Trophoblast cell (in vitro differentiated cells and primary cell): Measurements from ENCODE around the gene CSPG5. TPM values are rescaled to one million over a fixed set of nuclear protein-coding genes. Genes with fewer than 3 reads are reported as not detected.

Source experiments
- DNase-seq, 2 donors: peaks; one replicate each; pipeline ENCODE4 v3.0.0-alpha.2; 2016
- H2AFZ ChIP-seq: 2 replicates; pipeline ENCODE4 v1.6.1; 2013; ENCODE audit warnings: low read length, moderate library complexity, mild to moderate bottlenecking; ENCODE audit not compliant: insufficient read depth, poor library complexity
- H2AK5ac ChIP-seq: 2 replicates; pipeline ENCODE4 v1.6.1; 2013; ENCODE audit warnings: mild to moderate bottlenecking, low read length
- H2BK120ac ChIP-seq: 2 replicates; pipeline ENCODE4 v1.6.1; 2013; ENCODE audit warnings: low read length, mild to moderate bottlenecking, moderate library complexity; ENCODE audit not compliant: insufficient read depth, poor library complexity
- H2BK12ac ChIP-seq: 2 replicates; pipeline ENCODE4 v1.6.1; 2013; ENCODE audit warnings: mild to moderate bottlenecking, low read length, moderate library complexity
- H2BK5ac ChIP-seq: 2 replicates; pipeline ENCODE4 v1.6.1; 2013; ENCODE audit warnings: low read length, low read depth, moderate library complexity, mild to moderate bottlenecking; ENCODE audit not compliant: poor library complexity
- H3K14ac ChIP-seq: 2 replicates; pipeline ENCODE4 v1.6.1; 2013; ENCODE audit warnings: mild to moderate bottlenecking, low read length
- H3K18ac ChIP-seq: 2 replicates; pipeline ENCODE4 v1.6.1; 2013; ENCODE audit warnings: mild to moderate bottlenecking, low read length
- H3K23ac ChIP-seq: 2 replicates; pipeline ENCODE4 v1.6.1; 2013; ENCODE audit warnings: low read length
- H3K27ac ChIP-seq: 2 replicates; pipeline ENCODE4 v1.5.1; 2013; ENCODE audit warnings: low read depth, mild to moderate bottlenecking, inconsistent platforms, low read length, moderate library complexity
- H3K27me3 ChIP-seq: 2 replicates; pipeline ENCODE4 v1.6.1; 2013; ENCODE audit warnings: inconsistent platforms, mild to moderate bottlenecking, low read length, moderate library complexity; ENCODE audit not compliant: insufficient read depth
- H3K36me3 ChIP-seq, 2 experiments: 1 replicate in 1 of 2; 2 replicates in 1 of 2; pipeline ENCODE4 v1.6.1; 2013; ENCODE audit warnings: low read length in 2 of 2, mild to moderate bottlenecking in 2 of 2, moderate library complexity in 1 of 2; ENCODE audit not compliant: insufficient read depth in 2 of 2, control insufficient read depth in 1 of 2
- H3K4ac ChIP-seq: 2 replicates; pipeline ENCODE4 v1.6.1; 2013; ENCODE audit warnings: low read depth, mild to moderate bottlenecking, low read length, moderate library complexity
- H3K4me1 ChIP-seq, 2 experiments: 1 replicate in 1 of 2; 2 replicates in 1 of 2; pipeline ENCODE4 v1.6.1; 2013; ENCODE audit warnings: low read length in 2 of 2, mild to moderate bottlenecking in 2 of 2, moderate library complexity in 1 of 2; ENCODE audit not compliant: insufficient read depth in 2 of 2, control insufficient read depth in 1 of 2
- H3K4me2 ChIP-seq: 2 replicates; pipeline ENCODE4 v1.6.1; 2013; ENCODE audit warnings: inconsistent platforms, mild to moderate bottlenecking, low read length, moderate library complexity
- H3K4me3 ChIP-seq: 2 replicates; pipeline ENCODE4 v1.5.1; 2013; ENCODE audit warnings: mild to moderate bottlenecking, low read depth, low read length, inconsistent platforms
- H3K79me1 ChIP-seq: one replicate; pipeline ENCODE4 v1.6.1; 2013; ENCODE audit warnings: low read length
- H3K79me2 ChIP-seq: 2 replicates; pipeline ENCODE4 v1.6.1; 2013; ENCODE audit warnings: low read length, mild to moderate bottlenecking; ENCODE audit not compliant: control insufficient read depth, insufficient read depth, poor library complexity
- H3K9ac ChIP-seq: 2 replicates; pipeline ENCODE4 v1.6.1; 2013; ENCODE audit warnings: mild to moderate bottlenecking, low read length
- H3K9me3 ChIP-seq: 2 replicates; pipeline ENCODE4 v1.6.1; 2013; ENCODE audit warnings: low read depth, mild to moderate bottlenecking, control low read depth, inconsistent platforms, low read length; ENCODE audit not compliant: insufficient read depth
- H4K12ac ChIP-seq: 2 replicates; pipeline ENCODE4 v1.6.1; 2013; ENCODE audit warnings: low read depth, mild to moderate bottlenecking, low read length, moderate library complexity
- H4K8ac ChIP-seq: 2 replicates; pipeline ENCODE4 v1.6.1; 2013; ENCODE audit warnings: low read depth, mild to moderate bottlenecking, low read length, moderate library complexity
- H4K91ac ChIP-seq: one replicate; pipeline ENCODE4 v1.6.1; 2013; ENCODE audit warnings: low read depth, mild to moderate bottlenecking, low read length, moderate library complexity
- WGBS: extraction: QIAGEN DNeasy Blood & Tissue Kit; methylation state at CpG from one replicate; pipeline ENCODE4 v1.1.7; 2013; ENCODE audit warnings: missing lambda C conversion rate; ENCODE audit not compliant: insufficient read length, insufficient coverage; ENCODE audit errors: extremely low coverage; 5-methylcytosine and 5-hydroxymethylcytosine counted together
- polyA plus RNA-seq: library from polyadenylated mRNA; stranded (reverse); fragments of 200-250 nt; gene quantifications from 2 replicates; pipeline ENCODE4 v1.2.3, GENCODE V29; 2013

Gene CSPG5, protein sequence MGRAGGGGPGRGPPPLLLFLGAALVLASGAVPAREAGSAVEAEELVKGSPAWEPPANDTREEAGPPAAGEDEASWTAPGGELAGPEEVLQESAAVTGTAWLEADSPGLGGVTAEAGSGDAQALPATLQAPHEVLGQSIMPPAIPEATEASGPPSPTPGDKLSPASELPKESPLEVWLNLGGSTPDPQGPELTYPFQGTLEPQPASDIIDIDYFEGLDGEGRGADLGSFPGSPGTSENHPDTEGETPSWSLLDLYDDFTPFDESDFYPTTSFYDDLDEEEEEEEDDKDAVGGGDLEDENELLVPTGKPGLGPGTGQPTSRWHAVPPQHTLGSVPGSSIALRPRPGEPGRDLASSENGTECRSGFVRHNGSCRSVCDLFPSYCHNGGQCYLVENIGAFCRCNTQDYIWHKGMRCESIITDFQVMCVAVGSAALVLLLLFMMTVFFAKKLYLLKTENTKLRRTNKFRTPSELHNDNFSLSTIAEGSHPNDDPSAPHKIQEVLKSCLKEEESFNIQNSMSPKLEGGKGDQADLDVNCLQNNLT
- 0.57 and 0.76 TPM in 2 replicates for polyA plus RNA-seq

DNA sequence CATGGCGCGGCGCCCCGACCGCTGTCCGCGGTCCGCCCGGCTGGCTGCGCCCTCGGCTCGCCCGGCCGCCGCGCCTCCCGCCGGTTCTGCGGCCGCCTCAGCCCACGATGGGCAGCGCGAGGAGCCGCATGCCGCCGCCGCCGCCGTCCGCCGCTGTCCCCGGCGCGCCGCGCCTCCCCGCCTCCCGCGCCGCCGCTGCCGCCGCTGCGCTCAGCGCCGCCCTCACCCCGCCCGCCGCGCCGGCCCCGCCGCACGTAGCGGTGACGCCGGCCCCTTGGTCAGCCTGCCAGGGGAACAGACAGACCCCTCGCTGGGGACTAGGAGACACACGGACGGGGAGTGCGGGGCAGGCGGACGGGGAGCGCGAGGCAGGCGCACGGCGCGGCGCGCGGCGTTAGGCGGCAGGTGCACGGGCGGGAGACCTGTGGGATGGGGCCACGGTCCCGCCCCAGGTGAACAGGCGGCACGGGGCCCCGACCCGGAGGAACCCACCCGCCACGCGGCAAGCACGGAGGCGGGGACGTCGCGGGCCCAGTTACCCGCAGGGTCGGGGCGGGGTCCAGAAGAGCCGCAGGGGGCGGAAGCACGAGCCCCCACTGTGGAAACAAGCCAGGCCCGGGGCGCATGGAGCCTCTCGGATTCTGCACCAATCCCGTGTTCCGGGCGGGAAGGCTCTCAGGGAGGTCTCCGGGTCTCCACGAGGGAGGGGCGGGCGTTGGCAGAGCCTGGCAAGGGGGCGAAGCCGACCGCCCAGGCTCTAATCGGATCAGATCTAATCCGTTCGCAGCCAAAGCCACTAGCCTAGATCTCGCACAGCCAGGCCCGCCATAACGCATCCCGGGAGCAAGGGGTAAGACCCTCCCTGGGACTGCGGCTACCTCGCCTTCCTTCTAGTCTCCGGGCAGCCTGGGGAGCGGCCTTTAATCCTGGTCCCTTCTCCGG lies at the start of gene CSPG5:
Gene CSPG5, minus strand, starts transcription at position 175 of the 942 bp plus-strand sequence. Its CDS starts 172 bp downstream, at position 3.
- no CpG with 5 or more reads among the region's 121 CpGs for WGBS
- Histone ChIP-seq H2BK5ac (no peak within 1 kb of the TSS), H3K4me3 (peak within 1 kb of the TSS; percentile 68), H4K12ac (no peak within 1 kb of the TSS), H3K4ac (no peak within 1 kb of the TSS), H2AK5ac (no peak within 1 kb of the TSS), H3K18ac (no peak within 1 kb of the TSS), H3K36me3 (no peaks in the 10 kb centered on the region), H3K79me1 (no peaks in the 10 kb centered on the region), H3K4me2 (peak within 1 kb of the TSS; percentile 98), H3K27ac (no peak within 1 kb of the TSS), H3K23ac (no peak within 1 kb of the TSS), H2BK12ac (no peak within 1 kb of the TSS), H3K9me3 (no peaks in the 10 kb centered on the region), H3K14ac (no peak within 1 kb of the TSS), H3K79me2 (no peaks in the 10 kb centered on the region), H2BK120ac (no peak within 1 kb of the TSS), H4K91ac (no peak within 1 kb of the TSS), H4K8ac (no peak within 1 kb of the TSS), H3K27me3 (peaks cover 30% of the 10 kb centered on the region), H3K4me1 (peaks cover 7 to 10% of the 10 kb centered on the region in 2 experiments), H2AFZ (peak within 1 kb of the TSS; percentile 56), H3K9ac (no peak within 1 kb of the TSS)
- DNase-seq, result peak in 1 of 2 donors; percentile 17

- H2AK5ac ChIP-seq, result no peak overlapping the region
- no peaks in the 10 kb centered on the region for H3K9me3 ChIP-seq
- H3K18ac ChIP-seq, result no peak overlapping the region
- H4K8ac ChIP-seq, result no peak overlapping the region
- no peak overlapping the region for H3K23ac ChIP-seq
- no peak overlapping the region for H3K27ac ChIP-seq
- H4K12ac ChIP-seq, result no peak overlapping the region
- H2AFZ ChIP-seq, result no peak overlapping the region
- WGBS, result no CpG with 5 or more reads among the region's 6 CpGs
- H2BK120ac ChIP-seq, result no peak overlapping the region
- no peak overlapping the region for H4K91ac ChIP-seq
- H2BK12ac ChIP-seq, result no peak overlapping the region
- H3K79me2 ChIP-seq, result no peaks in the 10 kb centered on the region
- no peak overlapping the region for H3K4me2 ChIP-seq
- no peak overlapping the region for H3K14ac ChIP-seq
- no peak overlapping the region for H2BK5ac ChIP-seq
- H3K4me3 ChIP-seq, result no peak overlapping the region
- H3K79me1 ChIP-seq, result no peaks in the 10 kb centered on the region
- no peaks in the 10 kb centered on the region for H3K27me3 ChIP-seq
- peaks cover 2 to 3% of the 10 kb centered on the region in 2 experiments for H3K4me1 ChIP-seq
- peak; percentile 7 to 25 for DNase-seq
- H3K4ac ChIP-seq, result no peak overlapping the region
- H3K9ac ChIP-seq, result no peak overlapping the region
- peaks cover 26 to 37% of the 10 kb centered on the region in 2 experiments for H3K36me3 ChIP-seq
Observed at GRCh38 chr3:47628426-47628825, 49.8 kb upstream of the CSPG5 start.

DNA sequence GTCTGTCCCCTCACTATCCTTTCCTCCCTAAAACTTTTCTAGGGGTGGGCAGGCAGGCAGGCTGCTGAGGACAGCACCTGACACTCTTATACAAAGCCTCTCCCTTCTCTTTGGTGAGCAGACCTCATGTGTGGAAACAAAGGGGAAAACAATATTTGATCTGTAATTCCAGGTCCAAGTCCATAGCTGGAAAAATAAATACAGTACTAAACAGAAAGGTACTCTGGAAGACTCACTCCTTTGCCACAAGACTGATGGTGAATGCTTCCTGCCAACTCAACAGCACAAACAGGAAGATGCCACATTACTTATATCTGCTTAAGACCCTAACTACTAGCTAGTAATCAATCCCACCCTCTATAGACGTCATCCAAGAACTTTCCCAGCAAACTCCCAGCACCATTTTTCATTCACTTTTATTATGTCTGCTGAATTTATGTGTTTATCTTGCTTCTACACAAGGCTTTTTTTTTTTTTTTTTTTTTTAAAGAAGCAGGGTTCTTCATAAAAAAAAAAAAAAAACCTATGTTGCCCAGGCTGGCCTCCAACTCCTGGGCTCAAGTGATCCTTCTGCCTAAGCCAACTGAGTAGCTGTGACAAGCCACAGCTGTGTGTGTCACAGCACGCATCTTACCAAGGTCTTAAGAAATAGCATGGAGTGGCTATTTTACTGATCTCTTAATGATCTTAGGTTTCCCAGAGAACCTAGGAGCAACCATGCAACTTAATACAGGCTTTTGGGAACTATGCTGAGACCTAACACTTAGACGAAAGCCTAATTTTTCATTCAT lies 44.2 kb upstream of the CSPG5 start:
- no peak overlapping the region for H2BK5ac ChIP-seq
- H2BK120ac ChIP-seq, result no peak overlapping the region
- H3K27me3 ChIP-seq, result no peaks in the 10 kb centered on the region
- H4K8ac ChIP-seq, result no peak overlapping the region
- WGBS, result no CpG with 5 or more reads among the region's 3 CpGs
- H3K4me1 ChIP-seq, result peaks cover 0 to 3% of the 10 kb centered on the region in 2 experiments
- no peak overlapping the region for H3K4me2 ChIP-seq
- H3K14ac ChIP-seq, result no peak overlapping the region
- no peak overlapping the region for H2AK5ac ChIP-seq
- peaks cover 25 to 26% of the 10 kb centered on the region in 2 experiments for H3K36me3 ChIP-seq
- no peak overlapping the region for H2AFZ ChIP-seq
- H3K79me2 ChIP-seq, result no peaks in the 10 kb centered on the region
- H3K79me1 ChIP-seq, result no peaks in the 10 kb centered on the region
- DNase-seq, result no peak
- no peaks in the 10 kb centered on the region for H3K9me3 ChIP-seq
- H3K18ac ChIP-seq, result no peak overlapping the region
- H4K91ac ChIP-seq, result no peak overlapping the region
- H3K4ac ChIP-seq, result no peak overlapping the region
- H2BK12ac ChIP-seq, result no peak overlapping the region
- no peak overlapping the region for H3K23ac ChIP-seq
- H3K4me3 ChIP-seq, result no peak overlapping the region
- no peak overlapping the region for H3K9ac ChIP-seq
- H4K12ac ChIP-seq, result no peak overlapping the region
- no peak overlapping the region for H3K27ac ChIP-seq
